Endothelial cell (in vitro differentiated cells): ENCODE measurements around the gene MPC1. TPM values are rescaled to one million over a fixed set of nuclear protein-coding genes. Genes with fewer than 3 reads are reported as not detected.

ENCODE experiments used
- DNase-seq: peaks from one replicate; pipeline ENCODE4 v3.0.0; 2021; ENCODE audit warnings: low spot score
- H3K27ac Mint-ChIP-seq: one replicate; pipeline ENCODE4 v1.8.0; 2021; ENCODE audit warnings: mixed read lengths, inconsistent platforms; ENCODE audit not compliant: unreplicated experiment
- H3K27me3 Mint-ChIP-seq: one replicate; pipeline ENCODE4 v1.8.0; 2021; ENCODE audit warnings: mild to moderate bottlenecking, moderate library complexity, mixed read lengths, inconsistent platforms; ENCODE audit not compliant: unreplicated experiment
- H3K36me3 Mint-ChIP-seq: one replicate; pipeline ENCODE4 v1.8.0; 2021; ENCODE audit warnings: mild to moderate bottlenecking, low read depth, mixed read lengths, inconsistent platforms; ENCODE audit not compliant: unreplicated experiment
- H3K4me1 Mint-ChIP-seq: one replicate; pipeline ENCODE4 v1.8.0; 2021; ENCODE audit warnings: mild to moderate bottlenecking, mixed read lengths, inconsistent platforms; ENCODE audit not compliant: unreplicated experiment
- H3K4me3 Mint-ChIP-seq: one replicate; pipeline ENCODE4 v1.8.0; 2021; ENCODE audit warnings: mild to moderate bottlenecking, mixed read lengths, inconsistent platforms; ENCODE audit not compliant: unreplicated experiment
- H3K9me3 Mint-ChIP-seq: one replicate; pipeline ENCODE4 v1.8.0; 2021; ENCODE audit warnings: mixed read lengths, inconsistent platforms; ENCODE audit not compliant: unreplicated experiment
- CTCF ChIP-seq: fragments of 200-600 bp; sonication (generic); IDR thresholded peaks from one replicate; pipeline ENCODE4 v1.5.0; 2021; ENCODE audit warnings: antibody characterized with exemption; ENCODE audit not compliant: unreplicated experiment
- total RNA-seq: library from RNA; stranded (reverse); fragmentation: NEBNext Ultra II Directional; extraction: Animal tissue kit (Norgen Biotek cat#: 25700); gene quantifications from one replicate; pipeline ENCODE4 v1.2.1, GENCODE V29; 2021; ENCODE audit not compliant: unreplicated experiment

MPC1 gene
- total RNA-seq, 1 donor from 2014 or later = 23.7 TPM

GRCh38 chr6:166338854-166339253 is 43.9 kb downstream of the MPC1 start:
- no peak for DNase-seq
- Mint-ChIP-seq H3K27ac (no peak overlapping the region), H3K27me3 (peaks cover 10% of the 10 kb centered on the region), H3K4me1 (peaks cover 19% of the 10 kb centered on the region), H3K9me3 (no peaks in the 10 kb centered on the region), H3K36me3 (peaks cover 27% of the 10 kb centered on the region), H3K4me3 (no peak overlapping the region)
- TF ChIP-seq CTCF = no peak

- Mint-ChIP-seq H3K36me3 (peaks cover 22% of the 10 kb centered on the region), H3K4me1 (peaks cover 33% of the 10 kb centered on the region), H3K4me3 (no peak overlapping the region), H3K27me3 (peaks cover 9% of the 10 kb centered on the region), H3K27ac (no peak overlapping the region), H3K9me3 (no peaks in the 10 kb centered on the region)
- TF ChIP-seq CTCF = no peak
- no peak for DNase-seq
Observed at GRCh38 chr6:166336847-166337246, 45.9 kb downstream of the MPC1 start.

- H3K27ac Mint-ChIP-seq = no peak overlapping the region
- H3K4me3 Mint-ChIP-seq = peak overlapping the region; percentile 81
- H3K27me3 Mint-ChIP-seq = peaks cover 7% of the 10 kb centered on the region
- H3K9me3 Mint-ChIP-seq = no peaks in the 10 kb centered on the region
- DNase-seq = no peak
- H3K4me1 Mint-ChIP-seq = peaks cover 35% of the 10 kb centered on the region
- TF ChIP-seq CTCF = no peak
- peaks cover 19% of the 10 kb centered on the region for H3K36me3 Mint-ChIP-seq
Observed at GRCh38 chr6:166335378-166336302, 47.1 kb downstream of the MPC1 start.

GRCh38 chr6:166334878-166335277 is 47.9 kb downstream of the MPC1 start:
- Mint-ChIP-seq H3K27me3 (peaks cover 7% of the 10 kb centered on the region), H3K9me3 (no peaks in the 10 kb centered on the region), H3K36me3 (peaks cover 19% of the 10 kb centered on the region), H3K27ac (no peak overlapping the region), H3K4me1 (peaks cover 37% of the 10 kb centered on the region), H3K4me3 (peak overlapping the region; percentile 81)
- no peak for TF ChIP-seq CTCF
- no peak for DNase-seq
